WTC11 (cell line): ENCODE results near the gene WDR3. TPM values are rescaled to one million over a fixed set of nuclear protein-coding genes. Genes with fewer than 3 reads are reported as not detected.

ENCODE experiments used
- ATAC-seq: fragments of 200-7000 bp; cut with Tn5 transposase; 2 replicates; pipeline ENCODE4 v1.10.0; 2021; ENCODE audit warnings: mild to moderate bottlenecking, moderate library complexity
- CTCF ChIA-PET: fragments of 300-600 bp; sonication (Branson Sonifier 250); formaldehyde crosslinking; loops from one replicate; lab custom pipeline; 2021; ENCODE audit warnings: antibody characterized with exemption; lab: Charles Lee
- POLR2A ChIA-PET: fragments of 350-600 bp; sonication (Branson Sonifier 250); formaldehyde crosslinking; loops from one replicate; lab custom pipeline; 2021; ENCODE audit warnings: antibody characterized with exemption; lab: Charles Lee
- DNase-seq: peaks from one replicate; pipeline ENCODE4 v3.0.0; 2021; ENCODE audit warnings: low spot score
- H3K27ac Mint-ChIP-seq: 2 replicates; pipeline ENCODE4 v1.8.0; 2021; ENCODE audit warnings: mixed read lengths
- H3K27me3 Mint-ChIP-seq: 2 replicates; pipeline ENCODE4 v1.8.0; 2021; ENCODE audit warnings: low read depth, mild to moderate bottlenecking, moderate library complexity, mixed read lengths
- H3K36me3 Mint-ChIP-seq: 2 replicates; pipeline ENCODE4 v1.8.0; 2021; ENCODE audit warnings: mixed read lengths
- H3K4me1 Mint-ChIP-seq: 2 replicates; pipeline ENCODE4 v1.8.0; 2022; ENCODE audit warnings: mixed read lengths
- H3K4me3 Mint-ChIP-seq: 2 replicates; pipeline ENCODE4 v1.8.0; 2021; ENCODE audit warnings: mild to moderate bottlenecking, moderate library complexity, mixed read lengths
- H3K9me3 Mint-ChIP-seq: 2 replicates; pipeline ENCODE4 v1.8.0; 2021; ENCODE audit warnings: mixed read lengths
- ATF1 ChIP-seq: sonication (generic); formaldehyde crosslinking; IDR thresholded peaks from 2 replicates; pipeline ENCODE4 v1.8.1; 2023; ENCODE audit warnings: mild to moderate bottlenecking, moderate library complexity, missing genetic modification reagents
- ATF2 ChIP-seq: sonication (generic); formaldehyde crosslinking; IDR thresholded peaks from 2 replicates; pipeline ENCODE4 v1.8.1; 2022; ENCODE audit warnings: low read depth, missing genetic modification reagents, borderline replicate concordance
- ATF3 ChIP-seq: sonication (generic); formaldehyde crosslinking; conservative IDR thresholded peaks from 2 replicates; pipeline ENCODE4 v1.8.1; 2022; ENCODE audit warnings: mild to moderate bottlenecking, missing genetic modification reagents
- CDX4 ChIP-seq: fragments of 250-450 bp; sonication (Bioruptor Pico); IDR thresholded peaks from 2 replicates; pipeline ENCODE4 v1.9.0; 2021; ENCODE audit warnings: moderate library complexity, mild to moderate bottlenecking, inconsistent platforms, borderline replicate concordance
- FOXJ3 ChIP-seq: sonication (generic); formaldehyde crosslinking; IDR thresholded peaks from 2 replicates; pipeline ENCODE4 v1.9.0; 2021; ENCODE audit warnings: missing genetic modification reagents, mild to moderate bottlenecking, borderline replicate concordance
- FOXP4 ChIP-seq: sonication (generic); formaldehyde crosslinking; IDR thresholded peaks from 2 replicates; pipeline ENCODE4 v1.8.0; 2022; ENCODE audit warnings: mild to moderate bottlenecking, missing genetic modification reagents
- GRHL2 ChIP-seq: fragments of 250-450 bp; sonication (Bioruptor Pico); IDR thresholded peaks from 2 replicates; pipeline ENCODE4 v1.8.0; 2022; ENCODE audit warnings: mild to moderate bottlenecking, moderate library complexity; ENCODE audit not compliant: insufficient replicate concordance, severe bottlenecking
- GTF2I ChIP-seq: fragments of 250-450 bp; sonication (Bioruptor Pico); conservative IDR thresholded peaks from 2 replicates; pipeline ENCODE4 v1.4.0; 2021; ENCODE audit warnings: mild to moderate bottlenecking
- RELA ChIP-seq: sonication (generic); formaldehyde crosslinking; IDR thresholded peaks from 2 replicates; pipeline ENCODE4 v1.8.1; 2022; ENCODE audit warnings: missing genetic modification reagents, mild to moderate bottlenecking, borderline replicate concordance
- STAT6 ChIP-seq: sonication (generic); formaldehyde crosslinking; conservative IDR thresholded peaks from 2 replicates; pipeline ENCODE4 v1.8.1; 2023; ENCODE audit warnings: mild to moderate bottlenecking, low read depth, missing genetic modification reagents, moderate library complexity
- TP53 ChIP-seq: sonication (generic); formaldehyde crosslinking; IDR thresholded peaks from 2 replicates; pipeline ENCODE4 v1.8.1; 2023; ENCODE audit warnings: mild to moderate bottlenecking, missing genetic modification reagents
- ZBTB21 ChIP-seq: sonication (generic); formaldehyde crosslinking; IDR thresholded peaks from 2 replicates; pipeline ENCODE4 v1.8.1; 2023; ENCODE audit warnings: mild to moderate bottlenecking, missing genetic modification reagents, borderline replicate concordance
- ZNF281 ChIP-seq: sonication (generic); formaldehyde crosslinking; IDR thresholded peaks from 2 replicates; pipeline ENCODE4 v1.8.0; 2023; ENCODE audit warnings: mild to moderate bottlenecking, missing genetic modification reagents
- ZNF423 ChIP-seq: fragments of 250-450 bp; sonication (Bioruptor Pico); IDR thresholded peaks from 2 replicates; pipeline ENCODE4 v2.1.2; 2022; ENCODE audit warnings: mild to moderate bottlenecking, moderate library complexity
- ZNF512 ChIP-seq: sonication (generic); formaldehyde crosslinking; IDR thresholded peaks from 2 replicates; pipeline ENCODE4 v1.8.1; 2022; ENCODE audit warnings: missing genetic modification reagents, borderline replicate concordance
- total RNA-seq: library from RNA; stranded (reverse); gene quantifications from 3 replicates; pipeline ENCODE4 v1.2.3, GENCODE V29; 2021

Gene WDR3
- total RNA-seq, 1 experiment from 2014 or later = 50.0 TPM

- TF ChIP-seq STAT6 (CRISPR knock-in tag) (no peak), FOXP4 (no peak), ATF2 (CRISPR knock-in tag) (no peak), FOXJ3 (CRISPR knock-in tag) (no peak), ZBTB21 (no peak), ZNF512 (CRISPR knock-in tag) (no peak), ZNF281 (CRISPR knock-in tag) (no peak), ATF1 (no peak)
Measured at GRCh38 chr1:117970252-117970651, 40.7 kb downstream of the WDR3 start (continued).

- Mint-ChIP-seq H3K9me3 (no peaks in the 10 kb centered on the region), H3K4me3 (no peak overlapping the region), H3K27ac (no peak overlapping the region), H3K27me3 (no peaks in the 10 kb centered on the region), H3K36me3 (no peaks in the 10 kb centered on the region), H3K4me1 (peaks cover 19% of the 10 kb centered on the region)
- TF ChIP-seq ATF3 (CRISPR knock-in tag) (no peak), GRHL2 (CRISPR knock-in tag) (no peak), RELA (CRISPR knock-in tag) (no peak), TP53 (CRISPR knock-in tag) (no peak), ZNF423 (no peak), GTF2I (CRISPR knock-in tag) (no peak), STAT6 (CRISPR knock-in tag) (no peak), CDX4 (CRISPR knock-in tag) (no peak)
- ChIA-PET CTCF (no interaction called here), POLR2A (no interaction called here)
- no peak for ATAC-seq
- no peak for DNase-seq
Measured at GRCh38 chr1:117971777-117972176, 42.2 kb downstream of the WDR3 start.
